ENCODE results near the gene SHC2. TPM values are rescaled to one million over a fixed set of nuclear protein-coding genes. Genes with fewer than 3 reads are reported as not detected.

SHC2 gene
- total RNA-seq, 1 donor from 2014 or later, result 47.8 TPM

DNA sequence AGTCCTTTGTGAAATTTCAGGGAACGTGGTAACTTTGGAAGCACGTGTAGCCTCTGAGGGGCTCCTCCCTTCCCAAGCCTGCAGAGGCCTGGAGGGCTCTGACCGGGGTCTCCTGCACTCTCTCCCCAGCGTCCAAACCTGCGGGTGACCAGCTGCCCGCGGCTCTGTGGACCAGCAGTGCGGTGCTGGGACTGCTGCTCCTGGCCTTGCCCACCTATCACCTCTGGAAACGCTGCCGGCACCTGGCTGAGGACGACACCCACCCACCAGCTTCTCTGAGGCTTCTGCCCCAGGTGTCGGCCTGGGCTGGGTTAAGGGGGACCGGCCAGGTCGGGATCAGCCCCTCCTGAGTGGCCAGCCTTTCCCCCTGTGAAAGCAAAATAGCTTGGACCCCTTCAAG, 43.8 kb upstream of the SHC2 start:
- Mint-ChIP-seq H3K36me3 (ENCODE audit: low read depth) (peaks cover 1% of the 10 kb centered on the region), H3K4me3 (ENCODE audit: unreplicated experiment) (no peak overlapping the region), H3K27me3 (ENCODE audit: low read depth) (peaks cover under 1% of the 10 kb centered on the region), H3K4me1 (ENCODE audit: low read depth) (peaks cover 19% of the 10 kb centered on the region), H3K27ac (ENCODE audit: unreplicated experiment) (no peak overlapping the region), H3K9me3 (ENCODE audit: low read depth) (no peaks in the 10 kb centered on the region)
- no peak for DNase-seq (ENCODE audit: low spot score)
- TF ChIP-seq, protein P1, sequence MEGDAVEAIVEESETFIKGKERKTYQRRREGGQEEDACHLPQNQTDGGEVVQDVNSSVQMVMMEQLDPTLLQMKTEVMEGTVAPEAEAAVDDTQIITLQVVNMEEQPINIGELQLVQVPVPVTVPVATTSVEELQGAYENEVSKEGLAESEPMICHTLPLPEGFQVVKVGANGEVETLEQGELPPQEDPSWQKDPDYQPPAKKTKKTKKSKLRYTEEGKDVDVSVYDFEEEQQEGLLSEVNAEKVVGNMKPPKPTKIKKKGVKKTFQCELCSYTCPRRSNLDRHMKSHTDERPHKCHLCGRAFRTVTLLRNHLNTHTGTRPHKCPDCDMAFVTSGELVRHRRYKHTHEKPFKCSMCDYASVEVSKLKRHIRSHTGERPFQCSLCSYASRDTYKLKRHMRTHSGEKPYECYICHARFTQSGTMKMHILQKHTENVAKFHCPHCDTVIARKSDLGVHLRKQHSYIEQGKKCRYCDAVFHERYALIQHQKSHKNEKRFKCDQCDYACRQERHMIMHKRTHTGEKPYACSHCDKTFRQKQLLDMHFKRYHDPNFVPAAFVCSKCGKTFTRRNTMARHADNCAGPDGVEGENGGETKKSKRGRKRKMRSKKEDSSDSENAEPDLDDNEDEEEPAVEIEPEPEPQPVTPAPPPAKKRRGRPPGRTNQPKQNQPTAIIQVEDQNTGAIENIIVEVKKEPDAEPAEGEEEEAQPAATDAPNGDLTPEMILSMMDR (IDR thresholded peaks at IDR 0.05), result no peak

GRCh38 chr19:501646-502045, 40.8 kb upstream of the SHC2 start:
- peaks cover 2% of the 10 kb centered on the region for H3K36me3 Mint-ChIP-seq (ENCODE audit: low read depth)
- peaks cover 13% of the 10 kb centered on the region for H3K27me3 Mint-ChIP-seq (ENCODE audit: low read depth)
- H3K4me1 Mint-ChIP-seq (ENCODE audit: low read depth), result peaks cover 6% of the 10 kb centered on the region
- no peak overlapping the region for H3K4me3 Mint-ChIP-seq (ENCODE audit: unreplicated experiment)
- TF ChIP-seq, protein P1 (IDR thresholded peaks at IDR 0.05), result no peak
- no peaks in the 10 kb centered on the region for H3K9me3 Mint-ChIP-seq (ENCODE audit: low read depth)
- DNase-seq (ENCODE audit: low spot score), result no peak
- H3K27ac Mint-ChIP-seq (ENCODE audit: unreplicated experiment), result no peak overlapping the region

DNA sequence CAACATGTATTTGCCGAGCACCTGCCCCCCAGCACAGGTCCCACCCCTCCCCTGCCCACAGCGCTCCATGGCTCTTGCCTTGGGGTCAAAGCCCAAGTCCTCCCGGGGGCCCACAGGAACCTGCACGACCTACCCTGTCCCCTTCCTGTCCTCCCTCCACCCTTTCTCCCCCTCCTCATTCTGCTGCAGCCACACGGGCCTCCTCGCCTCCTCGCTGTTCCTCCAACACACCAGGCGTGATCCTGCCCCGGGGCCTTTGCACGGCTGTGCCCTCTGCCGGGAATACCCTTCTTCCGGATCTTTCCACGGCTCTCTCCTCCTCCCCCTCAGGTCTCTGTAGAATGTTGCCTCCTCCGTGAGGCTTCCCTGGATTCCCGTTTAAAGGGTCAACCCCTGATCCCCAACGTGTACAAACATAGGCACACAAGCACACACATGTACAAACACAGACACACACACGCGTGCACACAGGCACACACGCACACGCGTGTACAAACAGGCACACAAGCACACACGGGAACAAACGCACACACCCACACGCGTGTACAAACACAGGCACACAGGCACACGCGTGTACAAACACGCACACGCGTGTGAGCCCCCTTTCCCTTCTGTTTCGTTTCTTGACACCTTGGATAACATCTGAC, 38.3 kb upstream of the SHC2 start:
- Mint-ChIP-seq H3K36me3 (ENCODE audit: low read depth) (peaks cover 2% of the 10 kb centered on the region), H3K27me3 (ENCODE audit: low read depth) (peaks cover 15% of the 10 kb centered on the region), H3K4me3 (ENCODE audit: unreplicated experiment) (no peak overlapping the region), H3K4me1 (ENCODE audit: low read depth) (peaks cover 3% of the 10 kb centered on the region), H3K27ac (ENCODE audit: unreplicated experiment) (no peak overlapping the region), H3K9me3 (ENCODE audit: low read depth) (no peaks in the 10 kb centered on the region)
- DNase-seq (ENCODE audit: low spot score), result no peak
- TF ChIP-seq, protein P1 (IDR thresholded peaks at IDR 0.05), result no peak

DNA sequence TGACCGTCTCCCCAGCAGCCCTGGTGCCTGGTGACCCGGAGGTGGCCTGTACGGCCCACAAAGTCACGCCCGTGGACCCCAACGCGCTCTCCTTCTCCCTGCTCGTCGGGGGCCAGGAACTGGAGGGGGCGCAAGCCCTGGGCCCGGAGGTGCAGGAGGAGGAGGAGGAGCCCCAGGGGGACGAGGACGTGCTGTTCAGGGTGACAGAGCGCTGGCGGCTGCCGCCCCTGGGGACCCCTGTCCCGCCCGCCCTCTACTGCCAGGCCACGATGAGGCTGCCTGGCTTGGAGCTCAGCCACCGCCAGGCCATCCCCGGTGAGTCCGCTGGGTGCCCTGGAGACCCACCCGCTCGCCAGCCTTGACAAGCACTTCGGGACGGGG, 37.7 kb upstream of the SHC2 start:
- Mint-ChIP-seq H3K4me3 (ENCODE audit: unreplicated experiment) (no peak overlapping the region), H3K36me3 (ENCODE audit: low read depth) (peaks cover 2% of the 10 kb centered on the region), H3K9me3 (ENCODE audit: low read depth) (no peaks in the 10 kb centered on the region), H3K4me1 (ENCODE audit: low read depth) (peaks cover 5% of the 10 kb centered on the region), H3K27me3 (ENCODE audit: low read depth) (peaks cover 15% of the 10 kb centered on the region), H3K27ac (ENCODE audit: unreplicated experiment) (no peak overlapping the region)
- TF ChIP-seq, protein P1 (IDR thresholded peaks at IDR 0.05), result no peak
- no peak for DNase-seq (ENCODE audit: low spot score)

GRCh38 chr19:497869-498510, 37.2 kb upstream of the SHC2 start:
- TF ChIP-seq, protein P1 (IDR thresholded peaks at IDR 0.05), result no peak
- Mint-ChIP-seq H3K27me3 (ENCODE audit: low read depth) (peaks cover 15% of the 10 kb centered on the region), H3K36me3 (ENCODE audit: low read depth) (peaks cover 2% of the 10 kb centered on the region), H3K9me3 (ENCODE audit: low read depth) (no peaks in the 10 kb centered on the region), H3K4me3 (ENCODE audit: unreplicated experiment) (no peak overlapping the region), H3K4me1 (ENCODE audit: low read depth) (peaks cover 5% of the 10 kb centered on the region), H3K27ac (ENCODE audit: unreplicated experiment) (no peak overlapping the region)
- DNase-seq (ENCODE audit: low spot score), result no peak
